PC-9 (cell line): Measurements from ENCODE around the gene DCAF12. TPM values are rescaled to one million over a fixed set of nuclear protein-coding genes. Genes with fewer than 3 reads are reported as not detected.
A peak's percentile ranks its signal among the peaks of the same experiment; 100 is the strongest.

Experiments used
- BruUV-seq: library from RNA; stranded (reverse); fragments of 400-500 nt; replicated peaks from 2 replicates; lab custom pipeline; 2021; lab: Mats Ljungman, UMichigan
- CTCF ChIA-PET: fragments of 300-600 bp; sonication (Branson Sonifier 250); formaldehyde crosslinking; loops from one replicate; lab custom pipeline; 2022; ENCODE audit warnings: antibody characterized with exemption; lab: Charles Lee
- POLR2A ChIA-PET: fragments of 300-600 bp; sonication (Branson Sonifier 250); formaldehyde crosslinking; loops from one replicate; lab custom pipeline; 2022; ENCODE audit warnings: antibody characterized with exemption; ENCODE audit not compliant: unreplicated experiment; lab: Charles Lee
- DNase-seq, 2 experiments: peaks; one replicate each; pipeline versions ENCODE4 v3.0.0 to v3.0.0-alpha.2; 2015 to 2022; ENCODE audit warnings: mixed read lengths in 1 of 2
- H2AFZ ChIP-seq: fragments of 200-600 bp; sonication (generic); 2 replicates; pipeline ENCODE4 v1.8.1; 2017; ENCODE audit warnings: antibody characterized with exemption
- H3F3A ChIP-seq: fragments of 200-600 bp; sonication (generic); 2 replicates; pipeline ENCODE4 v1.8.1; 2017; ENCODE audit warnings: antibody characterized with exemption, mild to moderate bottlenecking, low read depth; ENCODE audit not compliant: insufficient read depth
- H3K27ac ChIP-seq: fragments of 200-600 bp; sonication (generic); 2 replicates; pipeline ENCODE4 v1.6.1; 2016; ENCODE audit warnings: mixed run types
- H3K27me3 ChIP-seq: fragments of 200-600 bp; sonication (generic); 2 replicates; pipeline ENCODE4 v1.6.1; 2016; ENCODE audit warnings: low read depth, mixed run types; ENCODE audit not compliant: insufficient read depth
- H3K36me3 ChIP-seq: fragments of 200-600 bp; sonication (generic); 2 replicates; pipeline ENCODE4 v1.6.1; 2016; ENCODE audit warnings: low read depth, mixed run types
- H3K4me1 ChIP-seq: fragments of 200-600 bp; sonication (generic); replicated peaks from 2 replicates; pipeline ENCODE4 v1.6.1; 2016; ENCODE audit warnings: mixed run types; ENCODE audit not compliant: insufficient read depth
- H3K4me2 ChIP-seq: fragments of 200-600 bp; sonication (generic); 2 replicates; pipeline ENCODE4 v1.6.1; 2017; ENCODE audit warnings: mixed run types
- H3K4me3 ChIP-seq: fragments of 200-600 bp; sonication (generic); 2 replicates; pipeline ENCODE4 v1.6.1; 2016; ENCODE audit warnings: mixed run types
- H3K79me2 ChIP-seq: fragments of 200-600 bp; sonication (generic); 2 replicates; pipeline ENCODE4 v1.6.1; 2017; ENCODE audit warnings: low read depth, mixed run types
- H3K9me2 ChIP-seq: fragments of 200-600 bp; sonication (generic); 2 replicates; pipeline ENCODE4 v1.8.1; 2017; ENCODE audit warnings: mild to moderate bottlenecking; ENCODE audit not compliant: insufficient read depth
- H3K9me3 ChIP-seq: fragments of 200-600 bp; sonication (generic); 2 replicates; pipeline ENCODE4 v1.8.1; 2016; ENCODE audit warnings: low read depth; ENCODE audit not compliant: insufficient read depth
- H4K20me1 ChIP-seq: fragments of 200-600 bp; sonication (generic); 2 replicates; pipeline ENCODE4 v1.8.1; 2017; ENCODE audit not compliant: insufficient read depth
- CTCF ChIP-seq: fragments of 200-600 bp; sonication (generic); conservative IDR thresholded peaks from 2 replicates; pipeline ENCODE4 v1.6.1; 2017; ENCODE audit warnings: mixed run types, antibody characterized with exemption, mild to moderate bottlenecking, moderate library complexity
- EZH2 ChIP-seq: fragments of 200-600 bp; sonication (generic); IDR thresholded peaks from 2 replicates; pipeline ENCODE4 v1.8.0; 2017; ENCODE audit warnings: antibody characterized with exemption, low read depth
- intact Hi-C: fragments of 100-400 bp; cut with micrococcal nuclease; formaldehyde crosslinking; loops from one replicate; pipeline ENCODE4 v1.10.0; 2022; ENCODE audit not compliant: unreplicated experiment
- total RNA-seq: library from RNA; stranded (reverse); gene quantifications from 2 replicates; pipeline ENCODE4 v1.2.3, GENCODE V29; 2021

DCAF12 gene
- total RNA-seq, 1 experiment from 2014 or later = 23.4 TPM

- CTCF ChIA-PET = no interaction called here
- Histone ChIP-seq H3K27ac (no peak overlapping the region), H3K4me3 (no peak overlapping the region), H3K27me3 (no peaks in the 10 kb centered on the region), H3K4me1 (peaks cover 7% of the 10 kb centered on the region), H3K4me2 (no peak overlapping the region), H4K20me1 (no peaks in the 10 kb centered on the region), H3K9me2 (no peaks in the 10 kb centered on the region), H2AFZ (no peak overlapping the region), H3K79me2 (no peaks in the 10 kb centered on the region), H3K9me3 (no peaks in the 10 kb centered on the region), H3F3A (peaks cover 4% of the 10 kb centered on the region; the same call in 1 of the 2 replicates), H3K36me3 (no peaks in the 10 kb centered on the region)
- POLR2A ChIA-PET = interaction anchor here (0.5 to 0.6 kb wide), 2 partner anchors 8 to 96 kb away, joined by 5 to 7 read pairs; no protein-coding TSS in a partner anchor
- DNase-seq = no peak
- intact Hi-C loops = no loop called here
- BruUV-seq = no TSS peak
- TF ChIP-seq EZH2 = no peak
- no peak for TF ChIP-seq CTCF
Measured at GRCh38 chr9:34170237-34170991, 43.9 kb upstream of the DCAF12 start.

GRCh38 chr9:34169125-34169524 is 42.6 kb upstream of the DCAF12 start:
- Histone ChIP-seq H2AFZ (no peak overlapping the region), H3F3A (peaks cover 4% of the 10 kb centered on the region; the same call in 1 of the 2 replicates), H3K27me3 (no peaks in the 10 kb centered on the region), H3K27ac (no peak overlapping the region), H3K4me2 (no peak overlapping the region), H3K9me2 (no peaks in the 10 kb centered on the region), H3K4me3 (no peak overlapping the region), H3K9me3 (no peaks in the 10 kb centered on the region), H3K79me2 (no peaks in the 10 kb centered on the region), H3K36me3 (no peaks in the 10 kb centered on the region), H3K4me1 (no peaks in the 10 kb centered on the region), H4K20me1 (no peaks in the 10 kb centered on the region)
- BruUV-seq = no TSS peak
- POLR2A ChIA-PET = no interaction called here
- CTCF ChIA-PET = no interaction called here
- TF ChIP-seq CTCF = no peak
- TF ChIP-seq EZH2 = no peak
- no peak for DNase-seq
- intact Hi-C loops = no loop called here

GRCh38 chr9:34163434-34163833 is 36.9 kb upstream of the DCAF12 start:
- no peaks in the 10 kb centered on the region for H3F3A ChIP-seq
- no peaks in the 10 kb centered on the region for H3K9me3 ChIP-seq
- ChIA-PET POLR2A (no interaction called here), CTCF (no interaction called here)
- intact Hi-C loops = no loop called here
- no peak overlapping the region for H2AFZ ChIP-seq
- H3K4me3 ChIP-seq = no peak overlapping the region
- H3K4me1 ChIP-seq = peaks cover 12% of the 10 kb centered on the region
- DNase-seq = peak; percentile 4 to 45
- no TSS peak for BruUV-seq
- H4K20me1 ChIP-seq = no peaks in the 10 kb centered on the region
- H3K36me3 ChIP-seq = no peaks in the 10 kb centered on the region
- peak overlapping the region; percentile 27; the same call in 1 of the 2 replicates for H3K4me2 ChIP-seq
- peak overlapping the region; percentile 48; the same call in 1 of the 2 replicates for H3K27ac ChIP-seq
- H3K79me2 ChIP-seq = no peaks in the 10 kb centered on the region
- TF ChIP-seq EZH2 (no peak), CTCF (no peak)
- H3K27me3 ChIP-seq = no peaks in the 10 kb centered on the region
- no peaks in the 10 kb centered on the region for H3K9me2 ChIP-seq
